ENCODE data around the gene ADAMTS17.
A peak's percentile ranks its signal among the peaks of the same experiment; 100 is the strongest.

Gene ADAMTS17

DNA sequence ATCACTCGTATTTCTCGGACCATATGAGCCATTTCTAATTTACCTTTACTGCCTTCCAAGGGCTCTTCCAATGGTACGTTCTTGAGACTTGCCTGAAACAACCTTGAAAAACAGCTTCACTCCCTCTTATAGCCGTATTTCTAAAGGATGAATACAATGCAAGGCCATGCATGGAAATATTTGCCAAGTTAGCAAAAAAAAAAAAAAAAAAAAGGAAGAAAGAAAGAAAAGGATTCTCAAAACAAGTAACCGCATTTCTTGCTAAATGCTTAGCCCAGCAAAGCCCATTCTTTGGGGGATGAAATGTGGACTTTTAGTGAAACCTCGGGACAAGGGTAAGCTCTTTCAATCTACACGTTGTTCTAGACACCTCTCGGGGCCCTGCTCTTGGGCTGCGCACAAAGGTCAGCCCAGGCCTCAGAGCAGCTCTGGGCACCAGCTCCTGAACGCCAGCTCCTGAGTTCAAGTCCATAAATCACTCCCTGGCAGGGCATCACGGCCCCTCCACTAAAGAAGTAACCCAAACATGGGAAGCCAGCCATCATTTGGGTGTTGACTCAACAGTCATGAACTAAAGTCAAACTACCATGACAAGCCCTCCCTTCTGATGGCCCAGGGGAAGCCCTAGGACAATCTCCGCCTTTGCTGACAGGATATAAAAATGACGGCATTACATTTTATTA lies 132.7 kb downstream of the ADAMTS17 start:
- Histone ChIP-seq H3K23ac (ENCODE audit: low read length) (no peak overlapping the region), H4K91ac (ENCODE audit: low read depth, low read length) (no peak overlapping the region), H2BK5ac (ENCODE audit: low read depth, low read length, poor library complexity) (no peak overlapping the region)

DNA sequence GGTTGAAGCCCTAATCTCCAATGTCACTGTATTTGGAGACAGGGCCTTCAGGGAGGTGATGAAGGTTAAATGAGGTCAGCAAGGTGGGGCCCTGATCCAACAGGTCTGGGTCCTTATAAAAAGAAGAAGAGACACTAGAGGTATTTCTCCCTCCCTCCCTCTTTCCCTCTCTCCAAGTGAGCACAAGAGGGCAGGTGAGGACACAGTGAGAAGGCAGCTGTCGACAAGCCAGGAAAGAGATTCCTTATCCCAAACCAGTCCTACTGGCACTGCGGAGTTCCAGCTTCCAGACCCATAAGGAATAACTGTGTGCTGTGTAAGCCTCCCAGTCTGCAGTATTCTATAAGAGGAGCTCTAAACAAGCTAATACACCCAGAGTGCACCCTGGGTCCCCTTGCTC lies 134.7 kb downstream of the ADAMTS17 start:
- H3K36me3 ChIP-seq (ENCODE audit: control insufficient read depth in 1 of 2, insufficient read depth in 2 of 2, low read length in 2 of 2), result no peaks in the 10 kb centered on the region
- no peak overlapping the region for H3K4me3 ChIP-seq (ENCODE audit: low read depth, low read length)
- DNase-seq, result peak; percentile 64 to 70
- no peak overlapping the region for H2AK5ac ChIP-seq (ENCODE audit: low read length)
- no peak overlapping the region for H3K4me2 ChIP-seq (ENCODE audit: low read length)
- no peak overlapping the region for H3K18ac ChIP-seq (ENCODE audit: low read length)
- no peak overlapping the region for H3K9ac ChIP-seq (ENCODE audit: low read length)
- WGBS (ENCODE audit: extremely low coverage, insufficient coverage, insufficient read length), result no CpG with 5 or more reads among the region's 2 CpGs
- no peaks in the 10 kb centered on the region for H3K27me3 ChIP-seq (ENCODE audit: insufficient read depth, low read length)
- H2BK120ac ChIP-seq (ENCODE audit: insufficient read depth, low read length, poor library complexity), result no peak overlapping the region
- no peak overlapping the region for H3K23ac ChIP-seq (ENCODE audit: low read length)
- no peak overlapping the region for H4K8ac ChIP-seq (ENCODE audit: low read depth, low read length)
- H3K14ac ChIP-seq (ENCODE audit: low read length), result no peak overlapping the region
- H3K4ac ChIP-seq (ENCODE audit: low read depth, low read length), result no peak overlapping the region
- peaks cover 2% of the 10 kb centered on the region for H3K79me1 ChIP-seq (ENCODE audit: low read length)
- H2BK12ac ChIP-seq (ENCODE audit: low read length), result no peak overlapping the region
- H4K12ac ChIP-seq (ENCODE audit: low read depth, low read length), result no peak overlapping the region
- H4K91ac ChIP-seq (ENCODE audit: low read depth, low read length), result no peak overlapping the region
- H3K27ac ChIP-seq (ENCODE audit: low read depth, low read length), result no peak overlapping the region
- no peak overlapping the region for H2AFZ ChIP-seq (ENCODE audit: insufficient read depth, low read length, poor library complexity)
- peaks cover 9 to 18% of the 10 kb centered on the region in 2 experiments for H3K4me1 ChIP-seq (ENCODE audit: control insufficient read depth in 1 of 2, insufficient read depth in 2 of 2, low read length in 2 of 2)
- no peak overlapping the region for H2BK5ac ChIP-seq (ENCODE audit: low read depth, low read length, poor library complexity)
- H3K9me3 ChIP-seq (ENCODE audit: insufficient read depth, low read depth, low read length), result no peaks in the 10 kb centered on the region
- no peaks in the 10 kb centered on the region for H3K79me2 ChIP-seq (ENCODE audit: control insufficient read depth, insufficient read depth, low read length, poor library complexity)

More for the DNA sequence above, 132.7 kb downstream of the ADAMTS17 start:
- no peak overlapping the region for H3K18ac ChIP-seq (ENCODE audit: low read length)
- WGBS (ENCODE audit: extremely low coverage, insufficient coverage, insufficient read length), result no CpG with 5 or more reads among the region's 13 CpGs
- no peak overlapping the region for H3K27ac ChIP-seq (ENCODE audit: low read depth, low read length)
- H2AK5ac ChIP-seq (ENCODE audit: low read length), result no peak overlapping the region
- no peak for DNase-seq
- peaks cover 9 to 16% of the 10 kb centered on the region in 2 experiments for H3K4me1 ChIP-seq (ENCODE audit: control insufficient read depth in 1 of 2, insufficient read depth in 2 of 2, low read length in 2 of 2)
- H3K4me2 ChIP-seq (ENCODE audit: low read length), result no peak overlapping the region
- no peak overlapping the region for H2BK120ac ChIP-seq (ENCODE audit: insufficient read depth, low read length, poor library complexity)
- no peak overlapping the region for H3K14ac ChIP-seq (ENCODE audit: low read length)
- H3K9me3 ChIP-seq (ENCODE audit: insufficient read depth, low read depth, low read length), result no peaks in the 10 kb centered on the region
- peaks cover 2% of the 10 kb centered on the region for H3K79me1 ChIP-seq (ENCODE audit: low read length)
- H3K4me3 ChIP-seq (ENCODE audit: low read depth, low read length), result no peak overlapping the region
- H3K27me3 ChIP-seq (ENCODE audit: insufficient read depth, low read length), result no peaks in the 10 kb centered on the region
- no peaks in the 10 kb centered on the region for H3K79me2 ChIP-seq (ENCODE audit: control insufficient read depth, insufficient read depth, low read length, poor library complexity)
- no peak overlapping the region for H4K12ac ChIP-seq (ENCODE audit: low read depth, low read length)
- no peak overlapping the region for H2BK12ac ChIP-seq (ENCODE audit: low read length)
- no peak overlapping the region for H3K4ac ChIP-seq (ENCODE audit: low read depth, low read length)
- no peak overlapping the region for H3K9ac ChIP-seq (ENCODE audit: low read length)
- H2AFZ ChIP-seq (ENCODE audit: insufficient read depth, low read length, poor library complexity), result no peak overlapping the region
- no peak overlapping the region for H4K8ac ChIP-seq (ENCODE audit: low read depth, low read length)
- H3K36me3 ChIP-seq (ENCODE audit: control insufficient read depth in 1 of 2, insufficient read depth in 2 of 2, low read length in 2 of 2), result no peaks in the 10 kb centered on the region

DNA sequence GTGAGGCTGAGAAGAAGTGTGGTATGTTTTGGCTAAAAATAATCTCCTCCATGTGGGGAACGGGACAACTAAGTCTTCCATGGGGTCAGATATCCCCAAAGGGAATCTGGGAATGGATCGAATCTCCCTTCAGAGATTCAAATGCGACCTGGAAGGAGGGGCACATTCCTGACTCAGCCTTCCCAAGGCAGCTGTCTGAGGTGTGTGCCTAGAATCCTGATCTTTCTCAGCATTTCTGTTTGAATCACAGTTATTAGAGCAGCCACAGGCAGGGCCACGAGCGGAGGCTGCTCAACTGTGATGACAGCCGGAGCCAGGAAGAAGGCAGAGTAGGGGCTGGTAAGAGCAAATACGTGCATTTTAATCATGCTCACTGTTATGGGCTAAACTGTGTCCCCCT lies 135.1 kb downstream of the ADAMTS17 start:
- WGBS (ENCODE audit: extremely low coverage, insufficient coverage, insufficient read length), result no CpG with 5 or more reads among the region's 7 CpGs

DNA sequence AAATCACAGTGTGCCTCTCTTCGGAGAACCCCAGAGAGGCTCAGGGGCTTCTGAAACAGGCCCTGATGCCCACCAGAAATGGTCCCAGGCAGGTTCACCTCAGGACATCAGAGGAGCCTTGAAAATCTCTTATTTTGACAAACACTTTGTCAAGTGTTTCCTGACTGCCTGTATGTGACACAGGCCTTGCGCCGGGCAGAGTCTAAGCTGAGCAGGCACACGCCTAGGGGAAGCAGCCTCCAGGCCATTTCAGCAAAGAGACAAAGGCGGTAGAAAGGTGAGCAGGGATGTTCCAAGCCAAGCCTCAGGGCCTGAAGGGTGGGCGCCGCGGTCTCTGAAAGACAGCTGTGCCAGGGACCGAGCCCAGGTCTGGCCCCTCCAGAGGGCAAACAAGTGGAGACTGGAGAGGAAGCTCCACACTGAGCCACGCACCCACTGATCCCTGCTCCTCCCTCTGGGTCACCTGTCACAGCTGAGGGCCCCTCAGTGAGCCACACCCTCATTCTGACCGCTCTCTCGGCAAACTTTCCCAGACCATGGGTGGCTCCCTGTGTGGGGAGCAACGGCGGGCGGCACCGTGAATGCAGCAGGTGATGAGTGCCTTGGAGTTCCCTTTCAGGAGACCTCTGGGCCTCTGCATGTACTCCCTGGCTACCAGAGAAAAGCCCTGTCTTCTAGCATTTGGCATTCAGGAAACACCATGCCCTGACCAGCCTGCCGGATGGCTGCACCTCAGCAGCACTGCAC lies 136.1 kb downstream of the ADAMTS17 start:
- H3K79me1 ChIP-seq (ENCODE audit: low read length), result no peaks in the 10 kb centered on the region
- no peak overlapping the region for H2BK12ac ChIP-seq (ENCODE audit: low read length)
- no peak overlapping the region for H3K4ac ChIP-seq (ENCODE audit: low read depth, low read length)
- no peak overlapping the region for H2BK120ac ChIP-seq (ENCODE audit: insufficient read depth, low read length, poor library complexity)
- no peaks in the 10 kb centered on the region for H3K9me3 ChIP-seq (ENCODE audit: insufficient read depth, low read depth, low read length)
- no peak overlapping the region for H2AK5ac ChIP-seq (ENCODE audit: low read length)
- H3K36me3 ChIP-seq (ENCODE audit: control insufficient read depth in 1 of 2, insufficient read depth in 2 of 2, low read length in 2 of 2), result no peaks in the 10 kb centered on the region
- no peak overlapping the region for H3K23ac ChIP-seq (ENCODE audit: low read length)
- H3K14ac ChIP-seq (ENCODE audit: low read length), result no peak overlapping the region
- H4K12ac ChIP-seq (ENCODE audit: low read depth, low read length), result no peak overlapping the region
- H3K4me2 ChIP-seq (ENCODE audit: low read length), result no peak overlapping the region
- no CpG with 5 or more reads among the region's 17 CpGs for WGBS (ENCODE audit: extremely low coverage, insufficient coverage, insufficient read length)
- H3K18ac ChIP-seq (ENCODE audit: low read length), result no peak overlapping the region
- H3K79me2 ChIP-seq (ENCODE audit: control insufficient read depth, insufficient read depth, low read length, poor library complexity), result no peaks in the 10 kb centered on the region
- DNase-seq, result no peak
- H2BK5ac ChIP-seq (ENCODE audit: low read depth, low read length, poor library complexity), result no peak overlapping the region
- peaks cover 10 to 19% of the 10 kb centered on the region in 2 experiments for H3K4me1 ChIP-seq (ENCODE audit: control insufficient read depth in 1 of 2, insufficient read depth in 2 of 2, low read length in 2 of 2)
- no peak overlapping the region for H3K27ac ChIP-seq (ENCODE audit: low read depth, low read length)
- H3K27me3 ChIP-seq (ENCODE audit: insufficient read depth, low read length), result no peaks in the 10 kb centered on the region
- H3K4me3 ChIP-seq (ENCODE audit: low read depth, low read length), result no peak overlapping the region
- no peak overlapping the region for H4K91ac ChIP-seq (ENCODE audit: low read depth, low read length)
- H2AFZ ChIP-seq (ENCODE audit: insufficient read depth, low read length, poor library complexity), result no peak overlapping the region
- no peak overlapping the region for H3K9ac ChIP-seq (ENCODE audit: low read length)
- no peak overlapping the region for H4K8ac ChIP-seq (ENCODE audit: low read depth, low read length)

More for the DNA sequence above, 135.1 kb downstream of the ADAMTS17 start:
- H3K79me1 ChIP-seq (ENCODE audit: low read length), result no peaks in the 10 kb centered on the region
- H2BK12ac ChIP-seq (ENCODE audit: low read length), result no peak overlapping the region
- H3K4me3 ChIP-seq (ENCODE audit: low read depth, low read length), result no peak overlapping the region
- no peak overlapping the region for H3K14ac ChIP-seq (ENCODE audit: low read length)
- peaks cover 10 to 19% of the 10 kb centered on the region in 2 experiments for H3K4me1 ChIP-seq (ENCODE audit: control insufficient read depth in 1 of 2, insufficient read depth in 2 of 2, low read length in 2 of 2)
- no peak overlapping the region for H3K23ac ChIP-seq (ENCODE audit: low read length)
- H3K4me2 ChIP-seq (ENCODE audit: low read length), result no peak overlapping the region
- peak; percentile 14 to 27 for DNase-seq
- H3K27me3 ChIP-seq (ENCODE audit: insufficient read depth, low read length), result no peaks in the 10 kb centered on the region
- no peak overlapping the region for H3K9ac ChIP-seq (ENCODE audit: low read length)
- H3K9me3 ChIP-seq (ENCODE audit: insufficient read depth, low read depth, low read length), result no peaks in the 10 kb centered on the region
- H3K79me2 ChIP-seq (ENCODE audit: control insufficient read depth, insufficient read depth, low read length, poor library complexity), result no peaks in the 10 kb centered on the region
- no peak overlapping the region for H3K4ac ChIP-seq (ENCODE audit: low read depth, low read length)
- H2AK5ac ChIP-seq (ENCODE audit: low read length), result no peak overlapping the region
- H3K18ac ChIP-seq (ENCODE audit: low read length), result no peak overlapping the region
- no peak overlapping the region for H2AFZ ChIP-seq (ENCODE audit: insufficient read depth, low read length, poor library complexity)
- no peak overlapping the region for H2BK120ac ChIP-seq (ENCODE audit: insufficient read depth, low read length, poor library complexity)
- no peaks in the 10 kb centered on the region for H3K36me3 ChIP-seq (ENCODE audit: control insufficient read depth in 1 of 2, insufficient read depth in 2 of 2, low read length in 2 of 2)
- no peak overlapping the region for H4K8ac ChIP-seq (ENCODE audit: low read depth, low read length)
- H4K91ac ChIP-seq (ENCODE audit: low read depth, low read length), result no peak overlapping the region
- no peak overlapping the region for H4K12ac ChIP-seq (ENCODE audit: low read depth, low read length)
- H3K27ac ChIP-seq (ENCODE audit: low read depth, low read length), result no peak overlapping the region
- no peak overlapping the region for H2BK5ac ChIP-seq (ENCODE audit: low read depth, low read length, poor library complexity)
